Tibial nerve (tissue), 4 donors: ENCODE results near the gene CARD11. TPM values are rescaled to one million over a fixed set of nuclear protein-coding genes. Genes with fewer than 3 reads are reported as not detected.

Experiments used
- DNase-seq, 2 donors: peaks; one replicate each; pipeline ENCODE4 v3.0.0-alpha.2; 2019; ENCODE audit warnings: low spot score in 2 of 2
- H3K27ac ChIP-seq, 4 donors: fragments of 200-600 bp; sonication (generic) in 3 of 4; one replicate each; pipeline ENCODE4 v1.5.1; 2017 to 2019; ENCODE audit warnings: mild to moderate bottlenecking in 1 of 4
- H3K27me3 ChIP-seq, 2 donors: fragments of 200-600 bp; sonication (generic) in 1 of 2; one replicate each; pipeline versions ENCODE4 v1.5.1 to v1.6.0; 2017 to 2019
- H3K36me3 ChIP-seq, 3 donors: fragments of 200-600 bp; sonication (generic); one replicate each; pipeline ENCODE4 v1.5.1; 2018 to 2019
- H3K4me1 ChIP-seq, 4 donors: fragments of 200-600 bp; sonication (generic) in 3 of 4; one replicate each; pipeline ENCODE4 v1.5.1; 2017 to 2019
- H3K4me3 ChIP-seq, 4 donors: fragments of 200-600 bp; sonication (generic) in 3 of 4; one replicate each; pipeline ENCODE4 v1.5.1; 2017 to 2019; ENCODE audit warnings: mild to moderate bottlenecking in 1 of 4, moderate library complexity in 1 of 4
- H3K9me3 ChIP-seq, 4 donors: fragments of 200-600 bp; sonication (generic) in 3 of 4; one replicate each; pipeline ENCODE4 v1.5.1; 2017 to 2019
- CTCF ChIP-seq, 5 experiments: fragments of 200-600 bp in 3 of 5; fragments of 450-650 bp in 2 of 5; sonication (generic) in 3 of 5; IDR thresholded peaks; one replicate each; pipeline ENCODE4 v1.5.1; 2016 to 2019; ENCODE audit warnings: antibody characterized with exemption in 5 of 5, mild to moderate bottlenecking in 3 of 5, moderate library complexity in 2 of 5
- EP300 ChIP-seq, 2 donors: sonication (generic); formaldehyde crosslinking; IDR thresholded peaks; one replicate each; pipeline ENCODE4 v1.6.1; 2017; ENCODE audit warnings: antibody characterized with exemption in 2 of 2, mild to moderate bottlenecking in 1 of 2
- POLR2A ChIP-seq, 2 donors: fragments of 450-650 bp; IDR thresholded peaks; one replicate each; pipeline ENCODE4 v1.6.1; 2017; ENCODE audit warnings: antibody characterized with exemption in 2 of 2, mild to moderate bottlenecking in 2 of 2, moderate library complexity in 2 of 2
- WGBS, 2 donors: methylation state at CpG; one replicate each; pipeline ENCODE4 v1.1.5; 2018; 5-methylcytosine and 5-hydroxymethylcytosine counted together
- total RNA-seq, 4 donors: library from RNA; depleted of rRNA; stranded (reverse); fragments of >200 nt; gene quantifications; one replicate each; pipeline ENCODE4 v1.1.0, GENCODE V29; 2016

Gene CARD11
- total RNA-seq, 4 donors from 2014 or later = 2.0 to 4.8 (median 3.1) TPM

DNA sequence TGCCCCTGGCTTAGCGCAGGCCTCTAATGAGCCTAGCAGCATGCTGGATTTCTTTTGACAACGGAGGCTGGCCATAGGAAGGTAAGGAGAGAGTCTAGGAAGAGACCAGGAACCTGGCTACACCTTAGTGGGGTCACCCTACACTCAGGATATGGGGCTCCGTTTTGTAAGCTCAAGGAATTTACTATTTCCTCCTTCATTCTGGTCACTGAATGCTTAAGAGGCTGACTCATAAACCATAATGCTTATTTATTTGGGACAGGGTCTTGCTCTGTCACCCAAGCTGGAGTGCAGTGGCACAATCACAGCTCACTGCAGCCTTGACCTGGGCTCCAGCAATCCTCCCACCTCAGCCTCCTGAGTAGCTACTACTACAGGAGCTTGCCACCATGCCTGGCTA, 38.4 kb downstream of the CARD11 start:
- H3K9me3 ChIP-seq = peaks cover 0 to 8% (median 0%) of the 10 kb centered on the region in 4 donors
- H3K27me3 ChIP-seq = no peaks in the 10 kb centered on the region
- no peak overlapping the region for H3K27ac ChIP-seq
- no peaks in the 10 kb centered on the region for H3K4me1 ChIP-seq
- H3K36me3 ChIP-seq = no peaks in the 10 kb centered on the region
- no peak overlapping the region for H3K4me3 ChIP-seq
- WGBS, 2 donors = 81% methylated on average over 3 of the region's 3 CpGs
- no peak for DNase-seq
- no peak for TF ChIP-seq EP300 (IDR thresholded peaks at IDR 0.05)
- no peak for TF ChIP-seq CTCF (IDR thresholded peaks at IDR 0.05)
- no peak for TF ChIP-seq POLR2A (IDR thresholded peaks at IDR 0.05)

DNA sequence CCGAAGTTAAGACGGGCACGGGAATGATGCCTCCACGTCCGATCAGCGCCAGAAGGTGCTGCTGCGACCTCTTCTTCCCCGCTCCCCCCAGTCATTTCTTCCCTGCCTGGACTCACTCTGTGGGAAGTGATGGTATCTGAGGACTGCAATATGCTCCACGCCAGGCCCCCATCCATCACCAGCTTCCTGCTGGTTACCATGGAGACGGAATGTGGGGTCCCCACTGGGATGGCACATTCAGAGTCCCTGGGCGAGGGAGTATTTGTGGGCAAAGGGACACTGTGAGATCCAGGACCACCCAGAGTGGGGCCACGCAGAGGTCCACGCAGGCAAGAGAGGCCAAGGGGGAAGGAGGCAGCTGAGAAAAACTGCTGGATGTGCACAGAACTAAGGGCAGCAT, 39.7 kb downstream of the CARD11 start:
- no peak for DNase-seq
- 86 to 92% methylated on average over 13 of the region's 13 CpGs for WGBS, 2 donors
- TF ChIP-seq POLR2A (IDR thresholded peaks at IDR 0.05) = no peak
- TF ChIP-seq EP300 (IDR thresholded peaks at IDR 0.05) = no peak
- no peak for TF ChIP-seq CTCF (IDR thresholded peaks at IDR 0.05)

GRCh38 chr7:3002631-3003030, 41.0 kb downstream of the CARD11 start:
- Histone ChIP-seq H3K4me1 (no peaks in the 10 kb centered on the region), H3K36me3 (no peaks in the 10 kb centered on the region), H3K27me3 (no peaks in the 10 kb centered on the region), H3K4me3 (no peak overlapping the region), H3K9me3 (no peaks in the 10 kb centered on the region), H3K27ac (no peak overlapping the region)
- no peak for DNase-seq
- WGBS, 2 donors = 81 to 85% methylated on average over 7 of the region's 7 CpGs
- TF ChIP-seq POLR2A (IDR thresholded peaks at IDR 0.05) (no peak), EP300 (IDR thresholded peaks at IDR 0.05) (no peak), CTCF (IDR thresholded peaks at IDR 0.05) (no peak)

More for the DNA sequence above, 39.7 kb downstream of the CARD11 start:
- H3K4me1 ChIP-seq = no peaks in the 10 kb centered on the region
- peaks cover 0 to under 1% (median 0%) of the 10 kb centered on the region in 4 donors for H3K9me3 ChIP-seq
- no peak overlapping the region for H3K27ac ChIP-seq
- no peaks in the 10 kb centered on the region for H3K36me3 ChIP-seq
- H3K4me3 ChIP-seq = no peak overlapping the region
- no peaks in the 10 kb centered on the region for H3K27me3 ChIP-seq

DNA sequence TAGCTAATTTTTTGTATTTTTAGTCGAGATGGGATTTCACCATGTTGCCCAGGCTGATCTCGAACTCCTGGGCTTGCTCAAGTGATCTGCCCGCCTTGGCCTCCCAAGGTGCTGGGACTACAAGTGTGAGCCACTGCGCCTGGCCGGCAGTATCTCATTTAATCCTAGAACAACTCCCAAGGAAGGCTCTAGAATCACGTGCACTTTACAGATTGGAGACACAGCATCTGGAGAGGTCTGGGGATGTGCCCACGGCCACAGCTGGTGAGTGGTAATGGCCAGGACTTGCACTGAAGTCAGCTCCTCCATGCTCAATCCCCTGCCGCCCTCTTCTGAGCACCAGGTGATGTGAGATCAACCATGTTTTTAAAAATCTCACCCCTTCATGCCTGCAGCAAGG, 43.1 kb downstream of the CARD11 start:
- Histone ChIP-seq H3K9me3 (peaks cover 0 to 8% (median 0%) of the 10 kb centered on the region in 4 donors), H3K36me3 (no peaks in the 10 kb centered on the region), H3K27ac (no peak overlapping the region), H3K27me3 (no peaks in the 10 kb centered on the region), H3K4me3 (no peak overlapping the region), H3K4me1 (no peaks in the 10 kb centered on the region)
- no peak for DNase-seq
- TF ChIP-seq POLR2A (IDR thresholded peaks at IDR 0.05) (no peak), EP300 (IDR thresholded peaks at IDR 0.05) (no peak), CTCF (IDR thresholded peaks at IDR 0.05) (no peak)
- WGBS, 2 donors = 83 to 84% methylated on average over 8 of the region's 8 CpGs

GRCh38 chr7:2999078-2999500, 44.6 kb downstream of the CARD11 start:
- TF ChIP-seq CTCF (IDR thresholded peaks at IDR 0.05) = no peak
- no peak for TF ChIP-seq POLR2A (IDR thresholded peaks at IDR 0.05)
- no peak for TF ChIP-seq EP300 (IDR thresholded peaks at IDR 0.05)
- Histone ChIP-seq H3K36me3 (no peaks in the 10 kb centered on the region), H3K4me3 (no peak overlapping the region), H3K9me3 (peaks cover 0 to 16% (median 0%) of the 10 kb centered on the region in 4 donors), H3K27ac (no peak overlapping the region), H3K4me1 (no peaks in the 10 kb centered on the region), H3K27me3 (no peaks in the 10 kb centered on the region)
- no peak for DNase-seq
- WGBS, 2 donors = 81 to 84% methylated on average over 8 of the region's 8 CpGs
